H1 (cell line): Measurements from ENCODE around the gene COX19. TPM values are rescaled to one million over a fixed set of nuclear protein-coding genes. Genes with fewer than 3 reads are reported as not detected.

Experiments
- BCL11A ChIP-seq, 2 experiments: IDR thresholded peaks; one replicate each; pipeline ENCODE4 v1.6.1; 2011; ENCODE audit warnings: low read depth in 2 of 2, low read length in 2 of 2, mild to moderate bottlenecking in 2 of 2
- CBX8 ChIP-seq: fragments of 300-800, 300-1000 bp; sonication (generic); IDR thresholded peaks from 2 replicates; pipeline ENCODE4 v1.7.1; 2016; ENCODE audit warnings: low read depth, low read length, borderline replicate concordance
- CEBPB ChIP-seq: IDR thresholded peaks from 2 replicates; pipeline ENCODE4 v1.6.1; 2012; ENCODE audit warnings: low read depth, low read length
- FOSL1 ChIP-seq: IDR thresholded peaks from 2 replicates; pipeline ENCODE4 v1.6.1; 2011; ENCODE audit warnings: mild to moderate bottlenecking, low read depth, low read length, moderate library complexity; ENCODE audit not compliant: insufficient read depth
- KDM5A ChIP-seq: fragments of 200-600 bp; IDR thresholded peaks from 2 replicates; pipeline ENCODE4 v1.7.1; 2012; ENCODE audit warnings: mild to moderate bottlenecking, low read length, inconsistent platforms, mixed read lengths
- PHF8 ChIP-seq: fragments of 200-600 bp; sonication (generic); conservative IDR thresholded peaks from 2 replicates; pipeline ENCODE4 v1.7.1; 2012; ENCODE audit warnings: low read depth, mild to moderate bottlenecking, inconsistent platforms, low read length, moderate library complexity
- TBP ChIP-seq: IDR thresholded peaks from 2 replicates; pipeline ENCODE4 v1.6.1; 2011; ENCODE audit warnings: low read depth, low read length, improper control_type of control experiment
- YY1 ChIP-seq: IDR thresholded peaks from 2 replicates; pipeline ENCODE4 v1.6.1; 2011; ENCODE audit warnings: low read depth, mild to moderate bottlenecking, low read length
- polyA plus RNA-seq, 7 experiments: library from polyadenylated mRNA; depleted of rRNA in 3 of 7; stranded (reverse) in 5 of 7; unstranded in 2 of 7; fragments of >200 nt in 5 of 7; fragments of 200-250 nt in 2 of 7; gene quantifications; 1 replicate in 5 of 7; 2 replicates in 1 of 7; 4 replicates in 1 of 7; pipeline versions ENCODE4 v1.2.1 to v1.2.3, GENCODE V29; 2011 to 2013; ENCODE audit warnings: missing spikeins in 2 of 7, mixed read lengths in 2 of 7
- total RNA-seq: library from RNA; stranded (reverse); fragmentation: NEBNext Ultra II Directional; extraction: Animal tissue kit (Norgen Biotek cat#: 25700); gene quantifications from 2 replicates; pipeline ENCODE4 v1.2.1, GENCODE V29; 2021
- TF ChIP-seq, protein P1 (sequence below): fragments of 300-600 bp; sonication (generic); IDR thresholded peaks from 2 replicates; pipeline ENCODE4 v1.7.1; 2012; ENCODE audit warnings: low read length, moderate library complexity, mild to moderate bottlenecking, inconsistent platforms; ENCODE audit not compliant: insufficient replicate concordance

The COX19 gene
- total and polyA plus RNA-seq, 2 of the 8 experiments (the other 6 are each of a cell fraction or from before 2014, with no cell fraction given): 3.9 to 7.9 TPM

DNA sequence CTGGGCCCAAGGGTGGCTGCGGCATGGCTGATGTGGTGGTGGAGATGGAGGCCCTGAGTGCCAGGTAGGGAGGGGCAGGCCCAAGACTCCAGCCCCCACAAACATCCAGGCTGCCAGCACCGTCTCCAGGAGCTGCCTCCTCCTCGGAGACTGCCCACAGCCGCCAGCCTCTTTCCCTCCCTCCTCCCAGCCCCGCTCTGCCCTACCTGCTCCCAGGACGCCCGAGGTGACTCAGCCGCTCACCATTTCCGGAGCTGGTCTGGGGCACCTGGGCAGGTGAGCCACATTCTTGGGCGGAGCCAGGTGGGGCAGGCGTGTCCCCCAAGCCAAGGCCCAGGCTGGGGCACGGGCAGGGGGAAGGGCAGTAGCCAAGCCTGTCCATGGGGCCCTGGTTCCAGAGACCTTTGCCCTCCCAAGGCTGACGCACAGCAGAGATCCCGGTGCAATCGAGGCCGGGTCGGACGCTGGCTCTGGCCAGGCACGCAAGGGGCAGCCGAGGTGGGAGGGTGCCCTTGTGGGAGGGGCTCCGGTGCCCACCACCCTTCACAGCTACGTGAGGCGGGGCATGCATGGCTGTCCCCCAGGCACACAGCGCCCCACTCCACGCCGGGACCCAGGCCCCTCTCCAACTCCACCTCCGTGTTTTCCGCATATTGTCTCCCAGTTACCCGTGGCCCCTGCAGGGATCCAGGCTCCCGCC is 29.6 kb downstream of the COX19 start (continued):
- TF ChIP-seq, protein P1, sequence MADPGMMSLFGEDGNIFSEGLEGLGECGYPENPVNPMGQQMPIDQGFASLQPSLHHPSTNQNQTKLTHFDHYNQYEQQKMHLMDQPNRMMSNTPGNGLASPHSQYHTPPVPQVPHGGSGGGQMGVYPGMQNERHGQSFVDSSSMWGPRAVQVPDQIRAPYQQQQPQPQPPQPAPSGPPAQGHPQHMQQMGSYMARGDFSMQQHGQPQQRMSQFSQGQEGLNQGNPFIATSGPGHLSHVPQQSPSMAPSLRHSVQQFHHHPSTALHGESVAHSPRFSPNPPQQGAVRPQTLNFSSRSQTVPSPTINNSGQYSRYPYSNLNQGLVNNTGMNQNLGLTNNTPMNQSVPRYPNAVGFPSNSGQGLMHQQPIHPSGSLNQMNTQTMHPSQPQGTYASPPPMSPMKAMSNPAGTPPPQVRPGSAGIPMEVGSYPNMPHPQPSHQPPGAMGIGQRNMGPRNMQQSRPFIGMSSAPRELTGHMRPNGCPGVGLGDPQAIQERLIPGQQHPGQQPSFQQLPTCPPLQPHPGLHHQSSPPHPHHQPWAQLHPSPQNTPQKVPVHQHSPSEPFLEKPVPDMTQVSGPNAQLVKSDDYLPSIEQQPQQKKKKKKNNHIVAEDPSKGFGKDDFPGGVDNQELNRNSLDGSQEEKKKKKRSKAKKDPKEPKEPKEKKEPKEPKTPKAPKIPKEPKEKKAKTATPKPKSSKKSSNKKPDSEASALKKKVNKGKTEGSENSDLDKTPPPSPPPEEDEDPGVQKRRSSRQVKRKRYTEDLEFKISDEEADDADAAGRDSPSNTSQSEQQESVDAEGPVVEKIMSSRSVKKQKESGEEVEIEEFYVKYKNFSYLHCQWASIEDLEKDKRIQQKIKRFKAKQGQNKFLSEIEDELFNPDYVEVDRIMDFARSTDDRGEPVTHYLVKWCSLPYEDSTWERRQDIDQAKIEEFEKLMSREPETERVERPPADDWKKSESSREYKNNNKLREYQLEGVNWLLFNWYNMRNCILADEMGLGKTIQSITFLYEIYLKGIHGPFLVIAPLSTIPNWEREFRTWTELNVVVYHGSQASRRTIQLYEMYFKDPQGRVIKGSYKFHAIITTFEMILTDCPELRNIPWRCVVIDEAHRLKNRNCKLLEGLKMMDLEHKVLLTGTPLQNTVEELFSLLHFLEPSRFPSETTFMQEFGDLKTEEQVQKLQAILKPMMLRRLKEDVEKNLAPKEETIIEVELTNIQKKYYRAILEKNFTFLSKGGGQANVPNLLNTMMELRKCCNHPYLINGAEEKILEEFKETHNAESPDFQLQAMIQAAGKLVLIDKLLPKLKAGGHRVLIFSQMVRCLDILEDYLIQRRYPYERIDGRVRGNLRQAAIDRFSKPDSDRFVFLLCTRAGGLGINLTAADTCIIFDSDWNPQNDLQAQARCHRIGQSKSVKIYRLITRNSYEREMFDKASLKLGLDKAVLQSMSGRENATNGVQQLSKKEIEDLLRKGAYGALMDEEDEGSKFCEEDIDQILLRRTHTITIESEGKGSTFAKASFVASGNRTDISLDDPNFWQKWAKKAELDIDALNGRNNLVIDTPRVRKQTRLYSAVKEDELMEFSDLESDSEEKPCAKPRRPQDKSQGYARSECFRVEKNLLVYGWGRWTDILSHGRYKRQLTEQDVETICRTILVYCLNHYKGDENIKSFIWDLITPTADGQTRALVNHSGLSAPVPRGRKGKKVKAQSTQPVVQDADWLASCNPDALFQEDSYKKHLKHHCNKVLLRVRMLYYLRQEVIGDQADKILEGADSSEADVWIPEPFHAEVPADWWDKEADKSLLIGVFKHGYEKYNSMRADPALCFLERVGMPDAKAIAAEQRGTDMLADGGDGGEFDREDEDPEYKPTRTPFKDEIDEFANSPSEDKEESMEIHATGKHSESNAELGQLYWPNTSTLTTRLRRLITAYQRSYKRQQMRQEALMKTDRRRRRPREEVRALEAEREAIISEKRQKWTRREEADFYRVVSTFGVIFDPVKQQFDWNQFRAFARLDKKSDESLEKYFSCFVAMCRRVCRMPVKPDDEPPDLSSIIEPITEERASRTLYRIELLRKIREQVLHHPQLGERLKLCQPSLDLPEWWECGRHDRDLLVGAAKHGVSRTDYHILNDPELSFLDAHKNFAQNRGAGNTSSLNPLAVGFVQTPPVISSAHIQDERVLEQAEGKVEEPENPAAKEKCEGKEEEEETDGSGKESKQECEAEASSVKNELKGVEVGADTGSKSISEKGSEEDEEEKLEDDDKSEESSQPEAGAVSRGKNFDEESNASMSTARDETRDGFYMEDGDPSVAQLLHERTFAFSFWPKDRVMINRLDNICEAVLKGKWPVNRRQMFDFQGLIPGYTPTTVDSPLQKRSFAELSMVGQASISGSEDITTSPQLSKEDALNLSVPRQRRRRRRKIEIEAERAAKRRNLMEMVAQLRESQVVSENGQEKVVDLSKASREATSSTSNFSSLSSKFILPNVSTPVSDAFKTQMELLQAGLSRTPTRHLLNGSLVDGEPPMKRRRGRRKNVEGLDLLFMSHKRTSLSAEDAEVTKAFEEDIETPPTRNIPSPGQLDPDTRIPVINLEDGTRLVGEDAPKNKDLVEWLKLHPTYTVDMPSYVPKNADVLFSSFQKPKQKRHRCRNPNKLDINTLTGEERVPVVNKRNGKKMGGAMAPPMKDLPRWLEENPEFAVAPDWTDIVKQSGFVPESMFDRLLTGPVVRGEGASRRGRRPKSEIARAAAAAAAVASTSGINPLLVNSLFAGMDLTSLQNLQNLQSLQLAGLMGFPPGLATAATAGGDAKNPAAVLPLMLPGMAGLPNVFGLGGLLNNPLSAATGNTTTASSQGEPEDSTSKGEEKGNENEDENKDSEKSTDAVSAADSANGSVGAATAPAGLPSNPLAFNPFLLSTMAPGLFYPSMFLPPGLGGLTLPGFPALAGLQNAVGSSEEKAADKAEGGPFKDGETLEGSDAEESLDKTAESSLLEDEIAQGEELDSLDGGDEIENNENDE: no peak
- TF ChIP-seq CBX8: no peak
- no peak for TF ChIP-seq PHF8
- TF ChIP-seq FOSL1: no peak
- TF ChIP-seq CEBPB: no peak
- peak; percentile 48; the same call in 1 of the 2 replicates for TF ChIP-seq TBP
- peak; percentile 76; the same call in 1 of the 2 replicates for TF ChIP-seq YY1
- no peak for TF ChIP-seq KDM5A
- no peak for TF ChIP-seq BCL11A (IDR thresholded peaks at IDR 0.05; ENCODE audit: low read depth in 2 of 2, low read length in 2 of 2)
